ENCODE measurements around the gene TADA3. TPM values are rescaled to one million over a fixed set of nuclear protein-coding genes. Genes with fewer than 3 reads are reported as not detected.

TADA3 gene
- total RNA-seq (2014; rRNA removed; shearing (Covaris generic); ENCODE audit: low replicate concordance) = 60.3 and 83.8 TPM in 2 replicates

GRCh38 chr3:9792405-9793160 lies at the start of gene TADA3, which contains the start of gene ARPC4:
Gene TADA3, minus strand, starts transcription at chr3:9792473. Its CDS starts 1,007 bp downstream, at chr3:9791466.
Gene ARPC4, plus strand, starts transcription at chr3:9793082. Its CDS starts 40 bp downstream, at chr3:9793122.
- Histone ChIP-seq H3K4me3 (peak within 1 kb of the TSS; percentile 81), H3K27me3 (no peaks in the 10 kb centered on the region), H3K9me3 (no peaks in the 10 kb centered on the region), H3K36me3 (peaks cover 11% of the 10 kb centered on the region)
- DNase-seq = peak; percentile 88

- Histone ChIP-seq H3K27me3 (no peaks in the 10 kb centered on the region), H3K36me3 (0 out of 2 replicates have a peak, but pooled peaks cover 5% of the 10 kb centered on the region), H3K9me3 (no peaks in the 10 kb centered on the region), H3K4me3 (no peak overlapping the region)
- no peak for DNase-seq
Measured at GRCh38 chr3:9841015-9841414, 48.7 kb upstream of the TADA3 start.

- no peaks in the 10 kb centered on the region for H3K9me3 ChIP-seq
- no peak for DNase-seq
- 0 out of 2 replicates have a peak, but pooled peaks cover 5% of the 10 kb centered on the region for H3K36me3 ChIP-seq
- H3K27me3 ChIP-seq = no peaks in the 10 kb centered on the region
- no peak overlapping the region for H3K4me3 ChIP-seq
Measured at GRCh38 chr3:9838856-9839255, 46.6 kb upstream of the TADA3 start.

- Histone ChIP-seq H3K27me3 (no peaks in the 10 kb centered on the region), H3K9me3 (no peaks in the 10 kb centered on the region), H3K36me3 (0 out of 2 replicates have a peak, but pooled peaks cover 5% of the 10 kb centered on the region), H3K4me3 (no peak overlapping the region)
- DNase-seq = no peak
Measured at GRCh38 chr3:9837701-9838582, 45.7 kb upstream of the TADA3 start.

- Histone ChIP-seq H3K27me3 (no peaks in the 10 kb centered on the region), H3K4me3 (no peak overlapping the region), H3K36me3 (no peaks in the 10 kb centered on the region), H3K9me3 (no peaks in the 10 kb centered on the region)
- DNase-seq = no peak
Measured at GRCh38 chr3:9834520-9835380, 42.5 kb upstream of the TADA3 start.

- no peak for DNase-seq
- Histone ChIP-seq H3K9me3 (no peaks in the 10 kb centered on the region), H3K4me3 (no peak overlapping the region), H3K27me3 (no peaks in the 10 kb centered on the region), H3K36me3 (no peaks in the 10 kb centered on the region)
Measured at GRCh38 chr3:9833078-9833477, 40.8 kb upstream of the TADA3 start.

- H3K36me3 ChIP-seq = no peaks in the 10 kb centered on the region
- no peak overlapping the region for H3K4me3 ChIP-seq
- no peak for DNase-seq
- H3K9me3 ChIP-seq = no peaks in the 10 kb centered on the region
- H3K27me3 ChIP-seq = no peaks in the 10 kb centered on the region
Measured at GRCh38 chr3:9831253-9831652, 39.0 kb upstream of the TADA3 start.

GRCh38 chr3:9828801-9829755 lies 36.8 kb upstream of the TADA3 start:
- H3K36me3 ChIP-seq = no peaks in the 10 kb centered on the region
- H3K9me3 ChIP-seq = no peaks in the 10 kb centered on the region
- H3K4me3 ChIP-seq = no peak overlapping the region
- DNase-seq = no peak
- no peaks in the 10 kb centered on the region for H3K27me3 ChIP-seq

GRCh38 chr3:9826815-9827573 lies 34.7 kb upstream of the TADA3 start:
- Histone ChIP-seq H3K27me3 (no peaks in the 10 kb centered on the region), H3K36me3 (no peaks in the 10 kb centered on the region), H3K9me3 (no peaks in the 10 kb centered on the region), H3K4me3 (no peak overlapping the region)
- DNase-seq = no peak

GRCh38 chr3:9825451-9826040 lies 33.3 kb upstream of the TADA3 start:
- H3K27me3 ChIP-seq = no peaks in the 10 kb centered on the region
- no peaks in the 10 kb centered on the region for H3K9me3 ChIP-seq
- DNase-seq = no peak
- no peaks in the 10 kb centered on the region for H3K36me3 ChIP-seq
- H3K4me3 ChIP-seq = no peak overlapping the region

GRCh38 chr3:9820946-9821345 lies 28.7 kb upstream of the TADA3 start:
- no peaks in the 10 kb centered on the region for H3K27me3 ChIP-seq
- no peak for DNase-seq
- H3K36me3 ChIP-seq = no peaks in the 10 kb centered on the region
- no peaks in the 10 kb centered on the region for H3K9me3 ChIP-seq
- H3K4me3 ChIP-seq = no peak overlapping the region

- H3K27me3 ChIP-seq = no peaks in the 10 kb centered on the region
- H3K36me3 ChIP-seq = no peaks in the 10 kb centered on the region
- no peak for DNase-seq
- no peaks in the 10 kb centered on the region for H3K9me3 ChIP-seq
- H3K4me3 ChIP-seq = no peak overlapping the region
Measured at GRCh38 chr3:9820543-9820942, 28.3 kb upstream of the TADA3 start.

- H3K9me3 ChIP-seq = no peaks in the 10 kb centered on the region
- no peak overlapping the region for H3K4me3 ChIP-seq
- DNase-seq = no peak
- no peaks in the 10 kb centered on the region for H3K27me3 ChIP-seq
- H3K36me3 ChIP-seq = no peaks in the 10 kb centered on the region
Measured at GRCh38 chr3:9818666-9819335, 26.5 kb upstream of the TADA3 start.

GRCh38 chr3:9817436-9817835 lies 25.2 kb upstream of the TADA3 start:
- Histone ChIP-seq H3K4me3 (no peak overlapping the region), H3K36me3 (no peaks in the 10 kb centered on the region), H3K9me3 (no peaks in the 10 kb centered on the region), H3K27me3 (no peaks in the 10 kb centered on the region)
- DNase-seq = no peak

Measured in MG63 (cell line).